Neural progenitor cell (in vitro differentiated cells): ENCODE measurements around the gene HSD17B14. TPM values are rescaled to one million over a fixed set of nuclear protein-coding genes. Genes with fewer than 3 reads are reported as not detected.
A peak's percentile ranks its signal among the peaks of the same experiment; 100 is the strongest.
"Not testable (repeated sequence)": the region's sequence is repeated elsewhere in the genome, so short reads cannot be mapped to it uniquely, and the experiment has no call there.

Source experiments
- DNase-seq: peaks from one replicate; pipeline ENCODE4 v3.0.0-alpha.2; 2016; ENCODE audit warnings: low spot score
- H2AFZ ChIP-seq: fragments of 200-600 bp; sonication (generic); replicated peaks from 2 replicates; pipeline ENCODE4 v1.6.1; 2016; ENCODE audit warnings: antibody characterized with exemption
- H3F3A ChIP-seq: fragments of 200-600 bp; sonication (generic); 2 replicates; pipeline ENCODE4 v1.6.1; 2016; ENCODE audit warnings: antibody characterized with exemption, low read depth
- H3K27ac ChIP-seq: fragments of 200-600 bp; sonication (generic); 2 replicates; pipeline ENCODE4 v1.5.1; 2016; ENCODE audit warnings: mild to moderate bottlenecking
- H3K27me3 ChIP-seq: fragments of 200-600 bp; sonication (generic); 2 replicates; pipeline ENCODE4 v1.6.1; 2016; ENCODE audit warnings: mild to moderate bottlenecking, moderate library complexity
- H3K36me3 ChIP-seq: fragments of 200-600 bp; sonication (generic); 2 replicates; pipeline ENCODE4 v1.5.1; 2016
- H3K4me1 ChIP-seq: fragments of 200-600 bp; sonication (generic); 2 replicates; pipeline ENCODE4 v1.6.1; 2016; ENCODE audit warnings: mixed run types
- H3K4me2 ChIP-seq: fragments of 200-600 bp; sonication (generic); 2 replicates; pipeline ENCODE4 v1.6.1; 2016
- H3K4me3 ChIP-seq: fragments of 200-600 bp; sonication (generic); 2 replicates; pipeline ENCODE4 v1.5.1; 2016
- H3K79me2 ChIP-seq: fragments of 200-600 bp; sonication (generic); 2 replicates; pipeline ENCODE4 v1.6.1; 2016; ENCODE audit warnings: low read depth
- H3K9ac ChIP-seq: fragments of 200-600 bp; sonication (generic); 2 replicates; pipeline ENCODE4 v1.6.1; 2016
- H3K9me3 ChIP-seq: fragments of 200-600 bp; sonication (generic); 2 replicates; pipeline ENCODE4 v1.5.1; 2016; ENCODE audit warnings: low read depth
- H4K20me1 ChIP-seq: fragments of 200-600 bp; sonication (generic); 2 replicates; pipeline ENCODE4 v1.6.1; 2016; ENCODE audit warnings: low read depth
- H3K27ac Mint-ChIP-seq: 3 replicates; pipeline ENCODE4 v1.8.0; 2021; ENCODE audit warnings: mixed read lengths
- H3K27me3 Mint-ChIP-seq: 2 replicates; pipeline ENCODE4 v1.8.0; 2022; ENCODE audit warnings: low read depth, mild to moderate bottlenecking, inconsistent platforms, moderate library complexity, mixed read lengths; ENCODE audit not compliant: insufficient read depth
- H3K36me3 Mint-ChIP-seq: 3 replicates; pipeline ENCODE4 v1.8.0; 2021; ENCODE audit warnings: mixed read lengths
- H3K4me1 Mint-ChIP-seq: 3 replicates; pipeline ENCODE4 v1.8.0; 2021; ENCODE audit warnings: mixed read lengths
- H3K4me3 Mint-ChIP-seq: 3 replicates; pipeline ENCODE4 v1.8.0; 2021; ENCODE audit warnings: mild to moderate bottlenecking, moderate library complexity, mixed read lengths
- H3K9me3 Mint-ChIP-seq: 3 replicates; pipeline ENCODE4 v1.8.0; 2020; ENCODE audit warnings: mixed read lengths
- EZH2 ChIP-seq: fragments of 200-600 bp; sonication (generic); IDR thresholded peaks from 2 replicates; pipeline ENCODE4 v1.6.1; 2017; ENCODE audit warnings: antibody characterized with exemption, mild to moderate bottlenecking, moderate library complexity
- EZH2phosphoT487 ChIP-seq: fragments of 200-600 bp; sonication (generic); IDR thresholded peaks from 2 replicates; pipeline ENCODE4 v1.6.1; 2017; ENCODE audit warnings: antibody characterized with exemption
- total RNA-seq: library from RNA; depleted of rRNA; stranded (reverse); fragments of >200 nt; gene quantifications from 2 replicates; pipeline ENCODE4 v1.2.3, GENCODE V29; 2015; ENCODE audit warnings: low replicate concordance
- TF ChIP-seq, protein P1 (sequence below): fragments of 200-600 bp; sonication (generic); IDR thresholded peaks from 2 replicates; pipeline ENCODE4 v1.5.1; 2017; ENCODE audit warnings: antibody characterized with exemption, mild to moderate bottlenecking

HSD17B14 gene
- total RNA-seq, 1 donor from 2014 or later, result 11.2 TPM

DNA sequence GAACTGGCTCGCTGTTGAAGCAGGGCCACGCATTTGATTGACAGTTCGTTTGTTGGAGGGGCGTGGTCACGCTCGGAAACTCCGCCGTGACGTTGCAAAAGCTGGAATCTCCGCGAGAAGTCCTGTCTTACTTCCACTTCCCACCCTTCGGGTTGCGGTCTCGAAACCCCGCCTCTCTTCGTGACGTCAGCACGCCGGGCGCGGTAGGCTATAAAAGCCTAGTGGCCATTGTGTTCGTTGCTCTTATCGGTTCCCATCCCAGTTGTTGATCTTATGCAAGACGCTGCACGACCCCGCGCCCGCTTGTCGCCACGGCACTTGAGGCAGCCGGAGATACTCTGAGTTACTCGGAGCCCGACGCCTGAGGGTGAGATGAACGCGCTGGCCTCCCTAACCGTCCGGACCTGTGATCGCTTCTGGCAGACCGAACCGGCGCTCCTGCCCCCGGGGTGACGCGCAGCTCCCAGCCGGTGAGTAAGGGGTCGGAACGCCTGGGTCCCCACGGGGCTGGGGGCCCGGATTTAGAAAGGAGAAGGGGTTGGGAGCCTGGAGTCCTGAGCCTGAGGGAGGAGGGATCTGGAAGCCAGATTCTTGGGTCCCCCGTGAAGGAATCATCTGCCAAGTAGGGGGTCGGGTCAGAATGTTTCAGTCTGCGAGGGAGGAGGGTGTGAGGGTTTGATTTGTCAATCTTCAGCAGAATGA lies 36.0 kb upstream of the HSD17B14 start, which contains the start of gene PPP1R15A:
Gene PPP1R15A, plus strand, starts transcription at position 240 of the 702 bp plus-strand sequence. CDS start 813 bp downstream, outside the sequence.
- H3K4me3 Mint-ChIP-seq, result peak within 1 kb of the TSS; percentile 100
- H3K4me1 Mint-ChIP-seq, result peaks cover 56% of the 10 kb centered on the region
- H3K36me3 Mint-ChIP-seq, result peaks cover 23% of the 10 kb centered on the region
- peak within 1 kb of the TSS; percentile 55 for H2AFZ ChIP-seq
- peak within 1 kb of the TSS; percentile 96 for H3K9ac ChIP-seq
- TF ChIP-seq EZH2phosphoT487 (no peak), EZH2 (no peak)
- TF ChIP-seq, protein P1, sequence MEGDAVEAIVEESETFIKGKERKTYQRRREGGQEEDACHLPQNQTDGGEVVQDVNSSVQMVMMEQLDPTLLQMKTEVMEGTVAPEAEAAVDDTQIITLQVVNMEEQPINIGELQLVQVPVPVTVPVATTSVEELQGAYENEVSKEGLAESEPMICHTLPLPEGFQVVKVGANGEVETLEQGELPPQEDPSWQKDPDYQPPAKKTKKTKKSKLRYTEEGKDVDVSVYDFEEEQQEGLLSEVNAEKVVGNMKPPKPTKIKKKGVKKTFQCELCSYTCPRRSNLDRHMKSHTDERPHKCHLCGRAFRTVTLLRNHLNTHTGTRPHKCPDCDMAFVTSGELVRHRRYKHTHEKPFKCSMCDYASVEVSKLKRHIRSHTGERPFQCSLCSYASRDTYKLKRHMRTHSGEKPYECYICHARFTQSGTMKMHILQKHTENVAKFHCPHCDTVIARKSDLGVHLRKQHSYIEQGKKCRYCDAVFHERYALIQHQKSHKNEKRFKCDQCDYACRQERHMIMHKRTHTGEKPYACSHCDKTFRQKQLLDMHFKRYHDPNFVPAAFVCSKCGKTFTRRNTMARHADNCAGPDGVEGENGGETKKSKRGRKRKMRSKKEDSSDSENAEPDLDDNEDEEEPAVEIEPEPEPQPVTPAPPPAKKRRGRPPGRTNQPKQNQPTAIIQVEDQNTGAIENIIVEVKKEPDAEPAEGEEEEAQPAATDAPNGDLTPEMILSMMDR, result peak; percentile 23
- peaks cover 17% of the 10 kb centered on the region for H3F3A ChIP-seq
- H3K4me3 ChIP-seq, result peak within 1 kb of the TSS; percentile 88
- H3K27ac ChIP-seq, result peak within 1 kb of the TSS; percentile 70
- H3K9me3 ChIP-seq, result no peaks in the 10 kb centered on the region
- H4K20me1 ChIP-seq, result peaks cover 28% of the 10 kb centered on the region
- peaks cover 28% of the 10 kb centered on the region for H3K79me2 ChIP-seq
- H3K27me3 ChIP-seq, result no peaks in the 10 kb centered on the region
- H3K36me3 ChIP-seq, result no peaks in the 10 kb centered on the region
- H3K27me3 Mint-ChIP-seq, result peaks cover 10% of the 10 kb centered on the region
- H3K27ac Mint-ChIP-seq, result peak within 1 kb of the TSS; percentile 100
- H3K4me2 ChIP-seq, result peak within 1 kb of the TSS; percentile 84
- H3K4me1 ChIP-seq, result peaks cover 16% of the 10 kb centered on the region
- H3K9me3 Mint-ChIP-seq, result no peaks in the 10 kb centered on the region
- peak; percentile 97 for DNase-seq

- peak overlapping the region; percentile 100 for H3K27ac Mint-ChIP-seq
- peaks cover 28% of the 10 kb centered on the region for H3K79me2 ChIP-seq
- not testable (repeated sequence) for H3K4me3 ChIP-seq
Measured at GRCh38 chr19:48871471-48872181, 35.3 kb upstream of the HSD17B14 start.

GRCh38 chr19:48870048-48870447 lies 33.8 kb upstream of the HSD17B14 start:
- Mint-ChIP-seq H3K27ac (no peak overlapping the region), H3K4me1 (peaks cover 57% of the 10 kb centered on the region), H3K27me3 (peaks cover 10% of the 10 kb centered on the region), H3K36me3 (peaks cover 18% of the 10 kb centered on the region), H3K4me3 (peak overlapping the region; percentile 35), H3K9me3 (no peaks in the 10 kb centered on the region)
- Histone ChIP-seq H3K9me3 (no peaks in the 10 kb centered on the region), H3K27me3 (no peaks in the 10 kb centered on the region), H3K4me1 (peaks cover 23% of the 10 kb centered on the region), H3K36me3 (no peaks in the 10 kb centered on the region), H3K79me2 (peaks cover 27% of the 10 kb centered on the region), H3K4me3 (no peak overlapping the region), H3K27ac (no peak overlapping the region), H3K4me2 (no peak overlapping the region), H2AFZ (no peak overlapping the region), H4K20me1 (peaks cover 20% of the 10 kb centered on the region), H3F3A (peaks cover 17% of the 10 kb centered on the region), H3K9ac (no peak overlapping the region)
- TF ChIP-seq, protein P1, result no peak
- TF ChIP-seq EZH2phosphoT487, result no peak
- no peak for TF ChIP-seq EZH2
- no peak for DNase-seq

More at GRCh38 chr19:48871471-48872181, 35.3 kb upstream of the HSD17B14 start:
- H3K27ac ChIP-seq, H3K36me3 ChIP-seq, H2AFZ ChIP-seq, H3K9me3 Mint-ChIP-seq, H3K9ac ChIP-seq, H3K27me3 ChIP-seq, H3K9me3 ChIP-seq, DNase-seq: not testable (repeated sequence)
- Mint-ChIP-seq H3K4me1 (peaks cover 63% of the 10 kb centered on the region), H3K27me3 (peaks cover 10% of the 10 kb centered on the region), H3K36me3 (peaks cover 23% of the 10 kb centered on the region), H3K4me3 (peak overlapping the region; percentile 100)
- Histone ChIP-seq H3F3A (peaks cover 17% of the 10 kb centered on the region), H3K4me1 (peaks cover 23% of the 10 kb centered on the region), H4K20me1 (peaks cover 28% of the 10 kb centered on the region), H3K4me2 (peak overlapping the region; percentile 84)
